Measurements from ENCODE around the gene TRMT10A. TPM values are rescaled to one million over a fixed set of nuclear protein-coding genes. Genes with fewer than 3 reads are reported as not detected.

The TRMT10A gene
- total and polyA plus RNA-seq, 10 of the 15 experiments (the other 5 are each of a cell fraction or from before 2014, with no cell fraction given) = 4.5 to 13.4 (median 9.2) TPM

- TF ChIP-seq CUX1 (IDR thresholded peaks at IDR 0.05; ENCODE audit: insufficient replicate concordance, low read depth, low read length) = no peak
- TF ChIP-seq, protein P1, sequence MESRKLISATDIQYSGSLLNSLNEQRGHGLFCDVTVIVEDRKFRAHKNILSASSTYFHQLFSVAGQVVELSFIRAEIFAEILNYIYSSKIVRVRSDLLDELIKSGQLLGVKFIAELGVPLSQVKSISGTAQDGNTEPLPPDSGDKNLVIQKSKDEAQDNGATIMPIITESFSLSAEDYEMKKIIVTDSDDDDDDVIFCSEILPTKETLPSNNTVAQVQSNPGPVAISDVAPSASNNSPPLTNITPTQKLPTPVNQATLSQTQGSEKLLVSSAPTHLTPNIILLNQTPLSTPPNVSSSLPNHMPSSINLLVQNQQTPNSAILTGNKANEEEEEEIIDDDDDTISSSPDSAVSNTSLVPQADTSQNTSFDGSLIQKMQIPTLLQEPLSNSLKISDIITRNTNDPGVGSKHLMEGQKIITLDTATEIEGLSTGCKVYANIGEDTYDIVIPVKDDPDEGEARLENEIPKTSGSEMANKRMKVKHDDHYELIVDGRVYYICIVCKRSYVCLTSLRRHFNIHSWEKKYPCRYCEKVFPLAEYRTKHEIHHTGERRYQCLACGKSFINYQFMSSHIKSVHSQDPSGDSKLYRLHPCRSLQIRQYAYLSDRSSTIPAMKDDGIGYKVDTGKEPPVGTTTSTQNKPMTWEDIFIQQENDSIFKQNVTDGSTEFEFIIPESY (IDR thresholded peaks at IDR 0.05) = no peak
- TF ChIP-seq JUND (IDR thresholded peaks at IDR 0.05; ENCODE audit: low read depth, low read length) = no peak
- TF ChIP-seq HCFC1 (IDR thresholded peaks at IDR 0.05; ENCODE audit: low read length) = no peak
- TF ChIP-seq SMARCA5 (IDR thresholded peaks at IDR 0.05) = no peak; the same call in 1 of the 2 replicates
- no peak for TF ChIP-seq LARP7 (IDR thresholded peaks at IDR 0.05)
These were observed 10.9 kb upstream of the TRMT10A start, which contains the start of gene MTTP (continued) for GRCh38 chr4:99574530-99575324.
